GM18508 (cell line): ENCODE results near the gene CDH1.

Experiments used
- ATAC-seq: cut with Tn5 transposase; IDR thresholded peaks from one replicate; pipeline ENCODE4 v1.9.1; 2021; ENCODE audit warnings: moderate number of reproducible peaks; ENCODE audit not compliant: insufficient read depth, unreplicated experiment

Gene CDH1

DNA sequence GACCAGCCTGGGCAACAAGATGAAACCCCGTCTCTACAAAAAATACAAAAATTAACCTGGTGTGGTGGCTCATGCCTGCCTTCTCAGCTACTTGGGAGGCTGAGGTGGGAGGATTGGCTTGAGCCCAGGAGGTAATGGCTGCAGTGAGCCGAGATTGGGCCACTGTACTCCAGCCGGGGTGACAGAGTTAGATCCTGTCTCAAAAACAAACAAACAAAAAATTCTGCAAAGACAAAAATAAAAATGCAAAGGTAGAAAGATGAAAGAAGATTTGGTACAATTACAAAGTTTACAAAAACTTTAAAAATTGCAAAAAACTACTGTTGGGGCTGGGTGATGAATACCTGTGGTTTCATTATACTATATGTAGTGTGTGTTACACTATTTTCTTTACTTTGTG, 5.5 kb upstream of the CDH1 start:
- ATAC-seq = no peak

DNA sequence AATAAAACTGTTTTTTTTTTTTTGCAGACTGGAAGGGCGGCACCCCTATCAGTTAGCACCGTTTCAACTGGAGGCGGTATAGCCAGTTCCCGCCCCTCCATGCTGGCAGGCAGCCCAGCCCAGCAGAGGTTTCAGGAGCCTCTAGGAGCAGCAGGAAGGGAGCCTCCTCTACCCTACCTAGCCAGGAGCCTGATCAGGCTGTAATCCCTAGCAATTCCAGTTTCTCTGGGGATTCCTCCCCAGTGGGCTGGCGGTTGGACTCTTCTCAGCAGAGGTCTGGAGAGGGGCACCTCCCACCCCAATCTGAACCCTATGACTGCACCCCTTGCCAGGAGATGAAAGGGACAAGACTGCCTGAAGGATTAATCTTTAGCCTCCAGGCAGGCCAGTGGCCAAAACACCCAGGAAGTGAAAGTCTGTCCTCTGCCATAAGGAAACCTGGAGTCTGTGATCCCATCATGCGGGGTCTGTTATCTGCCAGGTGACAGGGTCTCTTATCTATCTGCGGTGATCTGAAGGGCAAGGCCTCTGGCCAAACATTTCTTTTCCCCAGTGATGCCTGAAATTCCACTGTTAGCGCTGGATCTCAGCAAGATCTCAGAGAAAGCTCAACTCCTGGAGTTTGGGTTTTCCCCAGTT, 4.9 kb upstream of the CDH1 start:
- ATAC-seq = no peak

DNA sequence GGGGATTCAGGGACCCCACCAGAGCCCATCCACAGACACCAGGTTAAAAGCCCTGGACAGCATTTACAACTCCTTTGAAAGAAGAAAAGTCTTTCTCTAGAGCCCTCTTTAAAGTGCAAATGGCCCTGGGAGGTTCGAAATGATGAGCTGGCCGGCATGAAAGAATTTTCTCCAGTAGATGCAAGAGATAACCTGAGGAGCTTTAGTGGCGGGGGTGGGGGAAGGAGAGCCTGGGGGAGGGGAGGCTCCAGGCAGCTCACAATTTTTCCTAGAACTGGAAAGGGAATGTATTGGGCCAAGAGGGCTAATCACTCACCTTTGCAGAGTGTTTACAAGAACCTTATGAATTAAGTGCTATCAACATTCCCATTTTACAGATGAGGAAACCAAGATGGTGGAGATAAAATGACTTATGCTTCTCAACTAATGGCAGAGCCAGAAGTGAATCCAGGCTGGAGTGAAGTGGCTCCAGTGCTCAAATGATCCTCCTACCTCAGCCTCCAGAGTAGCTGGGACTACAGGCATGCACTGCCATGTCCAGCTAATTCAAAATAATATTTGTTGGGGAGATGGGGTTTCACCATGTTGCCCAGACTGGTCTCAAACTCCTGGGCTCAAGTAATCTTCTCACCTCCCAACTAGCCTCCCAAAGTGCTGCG, 4.2 kb upstream of the CDH1 start:
- no peak for ATAC-seq

DNA sequence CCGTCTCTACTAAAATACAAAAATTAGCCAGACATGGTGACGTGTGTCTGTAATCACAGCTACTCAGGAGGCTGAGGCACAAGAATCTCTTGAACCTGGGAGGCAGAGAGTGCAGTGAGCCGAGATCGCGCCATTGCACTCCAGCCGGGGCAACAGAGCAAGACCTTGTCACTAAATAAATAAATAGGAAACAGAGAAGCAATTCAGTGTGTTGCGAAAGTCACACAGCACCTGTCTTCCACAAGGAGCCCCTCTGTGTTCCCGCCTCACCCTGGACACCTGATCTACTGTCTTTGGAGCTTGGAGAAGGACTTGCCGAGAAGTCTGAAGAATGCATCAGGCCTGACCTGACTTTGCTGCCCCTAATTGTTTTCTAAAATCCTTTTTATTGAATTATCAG, 3.5 kb upstream of the CDH1 start:
- ATAC-seq = no peak

GRCh38 chr16:68734782-68735181, 2.3 kb upstream of the CDH1 start:
- ATAC-seq = no peak

DNA sequence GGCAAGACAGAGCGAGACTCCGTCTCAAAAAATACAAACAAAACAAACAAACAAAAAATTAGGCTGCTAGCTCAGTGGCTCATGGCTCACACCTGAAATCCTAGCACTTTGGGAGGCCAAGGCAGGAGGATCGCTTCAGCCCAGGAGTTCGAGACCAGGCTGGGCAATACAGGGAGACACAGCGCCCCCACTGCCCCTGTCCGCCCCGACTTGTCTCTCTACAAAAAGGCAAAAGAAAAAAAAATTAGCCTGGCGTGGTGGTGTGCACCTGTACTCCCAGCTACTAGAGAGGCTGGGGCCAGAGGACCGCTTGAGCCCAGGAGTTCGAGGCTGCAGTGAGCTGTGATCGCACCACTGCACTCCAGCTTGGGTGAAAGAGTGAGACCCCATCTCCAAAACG, 531 bp upstream of the CDH1 start:
- ATAC-seq = no peak

DNA sequence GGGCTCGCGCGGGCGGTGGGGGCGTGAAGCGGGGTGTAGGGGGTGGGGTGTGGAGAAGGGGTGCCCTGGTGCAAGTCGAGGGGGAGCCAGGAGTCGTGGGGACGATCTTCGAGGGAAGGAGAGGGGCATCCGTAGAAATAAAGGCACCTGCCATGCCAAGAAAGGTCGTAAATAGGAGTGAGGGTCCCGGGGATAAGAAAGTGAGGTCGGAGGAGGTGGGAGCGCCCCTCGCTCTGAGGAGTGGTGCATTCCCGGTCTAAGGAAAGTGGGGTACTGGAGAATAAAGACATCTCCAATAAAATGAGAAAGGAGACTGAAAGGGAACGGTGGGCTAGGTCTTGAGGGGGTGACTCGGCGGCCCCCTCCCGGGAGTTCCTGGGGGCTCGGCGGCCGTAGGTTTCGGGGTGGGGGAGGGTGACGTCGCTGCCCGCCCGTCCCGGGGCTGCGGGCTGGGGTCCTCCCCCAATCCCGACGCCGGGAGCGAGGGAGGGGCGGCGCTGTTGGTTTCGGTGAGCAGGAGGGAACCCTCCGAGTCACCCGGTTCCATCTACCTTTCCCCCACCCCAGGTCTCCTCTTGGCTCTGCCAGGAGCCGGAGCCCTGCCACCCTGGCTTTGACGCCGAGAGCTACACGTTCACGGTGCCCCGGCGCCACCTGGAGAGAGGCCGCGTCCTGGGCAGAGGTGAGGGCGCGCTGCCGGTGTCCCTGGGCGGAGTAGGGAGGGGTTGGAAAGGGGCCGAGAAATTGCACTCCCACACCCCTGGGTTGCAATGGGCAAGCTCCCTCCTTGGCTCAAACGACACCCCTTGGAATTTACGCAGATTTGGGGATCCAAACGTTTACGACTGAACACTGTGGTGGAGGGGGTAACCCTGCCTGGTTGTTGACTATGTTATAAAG, 888 bp downstream of the CDH1 start:
- ATAC-seq = no peak

DNA sequence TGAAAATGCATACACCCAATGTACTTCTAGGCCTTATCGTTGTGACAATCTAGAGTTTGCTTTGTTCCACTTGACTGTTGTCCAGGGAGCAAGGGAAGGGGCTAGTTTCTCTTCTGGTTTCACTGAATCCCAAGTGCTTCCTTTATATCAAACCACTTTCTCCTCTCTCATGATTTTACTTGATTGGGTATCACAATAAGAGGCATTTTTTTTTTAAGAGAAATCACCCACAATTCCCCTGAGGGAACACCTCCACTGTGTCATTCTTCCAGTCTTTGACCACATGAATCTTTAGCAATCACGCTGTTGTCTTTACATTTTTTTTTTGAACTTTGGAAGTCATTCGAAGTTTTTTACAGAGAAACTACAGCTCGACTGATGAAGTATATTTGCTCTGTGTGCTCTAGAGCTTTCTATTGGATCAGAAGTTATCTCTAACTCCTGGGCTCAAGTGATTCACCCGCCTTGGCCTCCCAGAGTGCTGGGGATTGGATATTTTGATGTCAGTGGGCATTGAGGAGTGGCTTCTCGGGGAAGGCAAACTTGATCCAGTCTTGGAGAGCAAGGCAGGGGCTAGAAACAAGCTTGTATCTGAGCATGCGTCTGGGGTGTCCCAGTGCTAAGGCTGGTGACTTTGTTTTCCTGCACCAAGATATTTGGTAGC, 3.0 kb downstream of the CDH1 start:
- no peak for ATAC-seq

- no peak for ATAC-seq
These were observed 3.7 kb downstream of the CDH1 start for GRCh38 chr16:68740628-68741346.

- ATAC-seq = no peak
These were observed 6.6 kb downstream of the CDH1 start for GRCh38 chr16:68743664-68744063.

DNA sequence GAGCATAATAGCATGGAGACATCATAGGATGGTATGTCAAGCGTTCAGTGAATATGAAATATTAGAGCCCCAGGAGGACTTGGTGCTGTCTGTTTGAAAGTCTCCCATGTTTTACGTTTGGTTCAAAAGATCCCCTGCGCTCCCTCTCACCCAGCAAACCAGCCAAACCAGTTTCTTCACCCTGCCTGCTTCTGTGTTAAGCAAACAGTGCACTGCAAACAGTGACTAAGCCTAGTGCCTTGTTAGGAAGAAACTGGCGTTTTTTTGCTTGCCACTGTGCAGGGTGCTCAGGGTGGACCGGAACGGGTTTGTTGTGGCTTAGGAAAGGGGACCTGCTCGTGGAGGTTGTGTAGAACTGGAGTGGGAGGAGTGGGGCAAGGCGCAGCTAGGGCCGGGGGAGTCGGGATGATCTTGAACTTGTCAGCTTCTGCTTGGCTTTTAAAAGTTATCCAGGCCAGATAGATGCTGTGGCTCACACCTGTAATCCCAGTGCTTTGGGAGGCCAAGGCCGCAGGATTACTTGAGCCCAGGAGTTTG, 7.7 kb downstream of the CDH1 start:
- no peak for ATAC-seq

DNA sequence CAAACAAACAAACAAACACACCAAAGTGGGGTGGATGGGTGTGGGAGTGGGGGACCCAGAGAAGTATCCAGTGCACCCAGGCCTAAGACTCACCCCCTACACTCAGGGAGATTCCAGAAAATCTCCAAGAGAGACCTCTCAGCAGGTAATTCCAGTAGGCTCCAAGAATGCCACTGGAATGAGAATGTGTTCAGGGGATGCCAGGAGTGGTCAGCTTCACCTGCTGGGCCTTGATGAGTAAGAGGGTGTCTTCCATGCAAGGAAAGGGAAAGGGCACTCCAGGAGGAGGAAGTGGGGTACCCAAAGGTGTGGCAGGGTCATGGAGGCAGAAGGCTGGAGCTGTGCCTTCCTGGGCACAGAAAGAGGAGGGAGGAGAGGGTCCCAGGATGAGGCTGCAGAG, 9.9 kb downstream of the CDH1 start:
- no peak for ATAC-seq

DNA sequence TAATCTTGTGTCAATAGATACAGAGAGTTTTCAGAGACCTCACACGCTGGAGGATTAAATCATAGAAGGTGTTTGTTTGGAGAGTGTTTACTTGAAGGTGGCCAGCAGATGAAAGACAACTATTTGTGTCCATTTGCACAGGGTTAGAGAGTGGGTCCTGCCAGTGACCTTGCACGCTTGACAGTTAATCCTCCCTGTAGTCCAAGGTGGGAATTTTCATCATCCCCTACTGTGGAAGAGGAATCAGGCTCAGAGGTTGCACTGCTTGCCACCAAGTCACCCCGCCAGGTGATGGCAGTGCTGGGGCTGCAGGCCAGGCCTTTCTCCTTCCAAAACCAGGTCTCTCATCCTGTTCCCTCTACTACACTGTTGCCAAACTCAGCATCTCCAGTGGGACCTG, 12.3 kb downstream of the CDH1 start:
- no peak for ATAC-seq

DNA sequence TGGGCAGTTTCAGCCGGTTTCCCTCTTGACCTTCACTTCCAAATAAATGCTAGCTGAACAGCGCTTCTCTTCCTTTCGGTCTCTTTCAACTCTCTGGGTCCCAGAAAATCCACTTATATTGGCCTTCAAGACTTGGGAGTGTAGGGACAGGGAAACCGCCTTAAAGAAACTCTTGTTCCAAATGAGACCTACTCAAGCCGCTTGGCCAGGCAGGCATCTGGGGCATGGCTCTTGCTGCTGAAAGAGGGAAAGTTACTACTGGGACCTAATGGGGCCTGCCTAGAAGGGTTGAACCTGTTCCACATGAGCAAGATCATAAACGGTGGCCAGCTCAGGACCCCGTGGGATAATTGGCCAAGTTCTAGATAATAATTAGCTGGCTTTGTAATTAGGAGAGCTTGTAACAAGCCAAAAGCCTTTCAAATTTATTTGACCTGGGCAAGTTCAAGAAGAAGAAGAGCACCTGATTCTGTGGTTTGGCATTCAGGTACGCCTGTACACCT, 13.2 kb downstream of the CDH1 start:
- no peak for ATAC-seq

- ATAC-seq = no peak
These were observed 14.1 kb downstream of the CDH1 start for GRCh38 chr16:68751160-68751559.

GRCh38 chr16:68752602-68753001, 15.5 kb downstream of the CDH1 start:
- no peak for ATAC-seq

DNA sequence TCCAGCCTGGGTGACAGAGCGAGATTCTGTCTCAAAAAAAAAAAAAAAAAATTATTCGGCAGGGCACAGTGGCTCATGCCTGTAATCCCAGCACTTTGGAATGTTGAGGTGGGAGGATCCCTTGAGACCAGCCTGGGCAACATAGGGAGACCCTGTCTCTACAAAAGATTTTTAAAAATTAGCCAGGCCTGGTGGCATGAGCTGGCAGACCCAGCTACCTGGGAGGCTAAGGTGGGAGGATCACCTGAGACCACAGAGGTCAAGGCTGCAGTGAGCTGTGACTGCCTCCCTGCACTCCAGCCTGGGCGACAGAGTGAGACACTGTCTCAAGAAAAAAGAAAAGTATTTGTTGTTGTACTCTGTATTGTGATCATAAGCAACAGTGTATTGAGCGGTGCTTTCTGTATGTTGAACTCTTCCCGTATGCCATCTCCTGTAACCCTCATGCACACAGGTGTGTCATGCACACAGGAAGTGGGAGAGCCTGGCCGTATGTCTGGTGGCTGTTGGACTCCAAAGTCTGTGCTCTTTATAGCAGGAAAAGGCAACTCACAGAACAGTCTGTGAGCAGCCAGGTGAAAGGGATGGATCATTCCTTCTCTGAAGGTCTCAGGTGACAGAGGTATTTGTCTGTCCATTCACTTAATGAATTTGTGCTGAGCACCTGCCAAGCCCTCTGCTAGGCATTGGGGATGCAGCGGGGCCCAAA, 17.1 kb downstream of the CDH1 start:
- no peak for ATAC-seq

DNA sequence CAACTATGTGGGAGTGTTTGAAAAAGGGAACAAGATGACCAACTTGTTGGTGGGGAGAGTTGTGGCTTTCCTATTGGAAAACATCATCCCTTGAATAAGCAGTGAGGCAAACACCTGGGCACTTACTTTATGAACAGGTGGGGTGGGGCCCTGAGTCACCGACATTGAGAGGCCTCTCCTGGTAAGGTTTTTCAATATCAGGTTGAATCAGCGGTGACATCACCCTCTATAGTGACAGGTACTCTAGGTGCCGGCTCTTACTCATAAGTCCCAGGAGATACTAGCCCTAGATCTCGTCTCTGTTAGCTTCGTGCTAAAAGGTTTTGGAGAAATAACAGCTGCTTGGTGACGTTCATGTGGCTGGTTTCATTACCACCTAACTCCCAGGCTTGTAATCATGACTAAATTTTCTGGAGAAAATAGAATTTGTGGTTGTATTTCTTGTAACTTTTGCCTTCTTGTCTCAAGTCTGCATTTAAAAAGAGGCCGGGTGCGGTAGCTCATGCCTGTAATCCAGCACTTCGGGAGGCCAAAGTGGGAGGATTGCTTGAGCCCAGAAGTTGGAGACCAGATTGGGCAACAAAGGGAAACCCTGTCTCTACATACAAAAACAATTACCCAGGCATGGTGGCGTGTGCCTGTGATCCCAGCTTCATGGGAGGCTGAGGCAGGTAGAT, 19.3 kb downstream of the CDH1 start:
- peak; percentile 47 for ATAC-seq

DNA sequence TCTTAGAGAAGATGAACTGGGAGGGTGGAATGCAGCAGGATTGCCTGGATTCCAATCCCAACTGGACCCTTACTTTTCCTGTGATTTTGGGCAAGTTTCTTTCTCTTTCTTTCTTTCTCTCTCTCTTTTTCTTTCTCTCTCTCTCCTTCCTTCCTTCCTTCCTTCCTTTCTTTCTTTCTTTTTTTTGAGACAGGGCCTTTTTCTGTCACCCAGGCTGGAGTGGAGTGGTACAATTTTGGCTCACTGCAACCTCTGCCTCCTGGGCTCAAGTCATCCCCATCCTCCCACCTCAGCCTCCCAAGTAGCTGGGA, 20.5 kb downstream of the CDH1 start:
- no peak for ATAC-seq
